HG02870 (cell line): ENCODE data around the gene QRICH2.
A peak's percentile ranks its signal among the peaks of the same experiment; 100 is the strongest.

ENCODE experiments used
- ATAC-seq: cut with Tn5 transposase; IDR thresholded peaks from one replicate; pipeline ENCODE4 v1.9.1; 2021; ENCODE audit warnings: mild to moderate bottlenecking, moderate library complexity; ENCODE audit not compliant: unreplicated experiment

Gene QRICH2

GRCh38 chr17:76279742-76280287, 28.3 kb downstream of the QRICH2 start:
- no peak for ATAC-seq

- peak; percentile 51 for ATAC-seq
These were observed 28.9 kb downstream of the QRICH2 start for GRCh38 chr17:76278952-76279741.

- ATAC-seq = no peak
These were observed 29.7 kb downstream of the QRICH2 start for GRCh38 chr17:76278268-76278908.

- no peak for ATAC-seq
These were observed 30.5 kb downstream of the QRICH2 start for GRCh38 chr17:76277300-76278267.

- ATAC-seq = no peak
These were observed 31.4 kb downstream of the QRICH2 start for GRCh38 chr17:76276461-76277299.

GRCh38 chr17:76276069-76276431, 32.0 kb downstream of the QRICH2 start:
- no peak for ATAC-seq

GRCh38 chr17:76275382-76276068, 32.6 kb downstream of the QRICH2 start:
- ATAC-seq = no peak

GRCh38 chr17:76274112-76274956, 33.7 kb downstream of the QRICH2 start:
- ATAC-seq = no peak

- no peak for ATAC-seq
These were observed 34.5 kb downstream of the QRICH2 start for GRCh38 chr17:76273445-76274111.

- ATAC-seq = peak; percentile 16
These were observed 35.3 kb downstream of the QRICH2 start for GRCh38 chr17:76272541-76273444.

GRCh38 chr17:76271669-76272540, 36.2 kb downstream of the QRICH2 start:
- ATAC-seq = peak; percentile 37

- peak; percentile 4 for ATAC-seq
These were observed 37.1 kb downstream of the QRICH2 start for GRCh38 chr17:76270770-76271668.

- no peak for ATAC-seq
These were observed 37.9 kb downstream of the QRICH2 start for GRCh38 chr17:76270127-76270592.

GRCh38 chr17:76268991-76269981, 38.8 kb downstream of the QRICH2 start:
- ATAC-seq = no peak
